Neural progenitor cell (in vitro differentiated cells): Measurements from ENCODE around the gene KIF25.

ENCODE experiments used
- EZH2 ChIP-seq: fragments of 200-600 bp; sonication (generic); IDR thresholded peaks from 2 replicates; pipeline ENCODE4 v1.6.1; 2017; ENCODE audit warnings: antibody characterized with exemption, mild to moderate bottlenecking, moderate library complexity
- TF ChIP-seq, protein P1 (sequence below): fragments of 200-600 bp; sonication (generic); IDR thresholded peaks from 2 replicates; pipeline ENCODE4 v1.5.1; 2017; ENCODE audit warnings: antibody characterized with exemption, mild to moderate bottlenecking

- TF ChIP-seq, protein P1, sequence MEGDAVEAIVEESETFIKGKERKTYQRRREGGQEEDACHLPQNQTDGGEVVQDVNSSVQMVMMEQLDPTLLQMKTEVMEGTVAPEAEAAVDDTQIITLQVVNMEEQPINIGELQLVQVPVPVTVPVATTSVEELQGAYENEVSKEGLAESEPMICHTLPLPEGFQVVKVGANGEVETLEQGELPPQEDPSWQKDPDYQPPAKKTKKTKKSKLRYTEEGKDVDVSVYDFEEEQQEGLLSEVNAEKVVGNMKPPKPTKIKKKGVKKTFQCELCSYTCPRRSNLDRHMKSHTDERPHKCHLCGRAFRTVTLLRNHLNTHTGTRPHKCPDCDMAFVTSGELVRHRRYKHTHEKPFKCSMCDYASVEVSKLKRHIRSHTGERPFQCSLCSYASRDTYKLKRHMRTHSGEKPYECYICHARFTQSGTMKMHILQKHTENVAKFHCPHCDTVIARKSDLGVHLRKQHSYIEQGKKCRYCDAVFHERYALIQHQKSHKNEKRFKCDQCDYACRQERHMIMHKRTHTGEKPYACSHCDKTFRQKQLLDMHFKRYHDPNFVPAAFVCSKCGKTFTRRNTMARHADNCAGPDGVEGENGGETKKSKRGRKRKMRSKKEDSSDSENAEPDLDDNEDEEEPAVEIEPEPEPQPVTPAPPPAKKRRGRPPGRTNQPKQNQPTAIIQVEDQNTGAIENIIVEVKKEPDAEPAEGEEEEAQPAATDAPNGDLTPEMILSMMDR: no peak
- no peak for TF ChIP-seq EZH2
Observed at GRCh38 chr6:168073937-168074730, 76.7 kb downstream of the KIF25 start.
